ENCODE measurements around the gene RUFY1. TPM values are rescaled to one million over a fixed set of nuclear protein-coding genes. Genes with fewer than 3 reads are reported as not detected.

The RUFY1 gene
- total and polyA plus RNA-seq, 9 donors, result 31.4 to 53.6 (median 39.1) TPM

GRCh38 chr5:179504600-179505396 is 45.6 kb upstream of the RUFY1 start:
- no peaks in the 10 kb centered on the region for H3K4me1 ChIP-seq (ENCODE audit: insufficient read depth)
- no peak overlapping the region for H3K27ac ChIP-seq
- intact Hi-C loops (cut with DNase I), result no loop called here
- H3K27me3 ChIP-seq, result no peaks in the 10 kb centered on the region
- DNase-seq, result no peak
- 56 to 64% (median 59%) methylated on average over 17 of the region's 17 CpGs for whole genome bisulfite sequencing, 3 donors
- no peaks in the 10 kb centered on the region for H3K36me3 ChIP-seq
- H3K9me3 ChIP-seq, result no peaks in the 10 kb centered on the region
- TF ChIP-seq CTCF (IDR thresholded peaks at IDR 0.05) (no peak), EP300 (IDR thresholded peaks at IDR 0.05) (no peak), POLR2A (IDR thresholded peaks at IDR 0.05) (no peak)
- H3K4me3 ChIP-seq, result no peak overlapping the region

GRCh38 chr5:179505636-179506261 is 44.6 kb upstream of the RUFY1 start:
- intact Hi-C loops (cut with DNase I), result no loop called here
- Histone ChIP-seq H3K4me3 (no peak overlapping the region), H3K27me3 (no peaks in the 10 kb centered on the region), H3K36me3 (no peaks in the 10 kb centered on the region), H3K27ac (no peak overlapping the region), H3K9me3 (no peaks in the 10 kb centered on the region), H3K4me1 (ENCODE audit: insufficient read depth) (no peaks in the 10 kb centered on the region)
- 77 to 84% (median 81%) methylated on average over 12 of the region's 12 CpGs for WGBS, 3 donors
- TF ChIP-seq EP300 (IDR thresholded peaks at IDR 0.05) (no peak), CTCF (IDR thresholded peaks at IDR 0.05) (no peak), POLR2A (IDR thresholded peaks at IDR 0.05) (no peak)
- DNase-seq, result no peak

- 28 to 45% (median 33%) methylated on average over 4 of the region's 4 CpGs for WGBS, 3 donors
- H3K4me3 ChIP-seq, result no peak overlapping the region
- no peak for DNase-seq
- H3K36me3 ChIP-seq, result no peaks in the 10 kb centered on the region
- no peaks in the 10 kb centered on the region for H3K27me3 ChIP-seq
- TF ChIP-seq POLR2A (IDR thresholded peaks at IDR 0.05), result no peak
- TF ChIP-seq EP300 (IDR thresholded peaks at IDR 0.05), result no peak
- no peak for TF ChIP-seq CTCF (IDR thresholded peaks at IDR 0.05)
- no peaks in the 10 kb centered on the region for H3K9me3 ChIP-seq
- intact Hi-C loops (cut with DNase I), result no loop called here
- H3K27ac ChIP-seq, result no peak overlapping the region
- no peaks in the 10 kb centered on the region for H3K4me1 ChIP-seq (ENCODE audit: insufficient read depth)
Observed at GRCh38 chr5:179509239-179509638, 41.1 kb upstream of the RUFY1 start.

- Histone ChIP-seq H3K36me3 (no peaks in the 10 kb centered on the region), H3K4me3 (no peak overlapping the region), H3K9me3 (no peaks in the 10 kb centered on the region), H3K27me3 (no peaks in the 10 kb centered on the region), H3K4me1 (ENCODE audit: insufficient read depth) (no peaks in the 10 kb centered on the region), H3K27ac (no peak overlapping the region)
- no peak for DNase-seq
- 71 to 88% (median 80%) methylated on average over 1 of the region's 1 CpG for WGBS, 3 donors
- TF ChIP-seq CTCF (IDR thresholded peaks at IDR 0.05), result no peak
- TF ChIP-seq POLR2A (IDR thresholded peaks at IDR 0.05), result no peak
- no peak for TF ChIP-seq EP300 (IDR thresholded peaks at IDR 0.05)
- intact Hi-C loops (cut with DNase I), result no loop called here
Observed at GRCh38 chr5:179509845-179510244, 40.5 kb upstream of the RUFY1 start.

Measured in ovary (tissue), 9 donors.